Mesenchymal stem cell (in vitro differentiated cells and primary cell): ENCODE results near the gene CAMK2G.
"Not testable (repeated sequence)": the region's sequence is repeated elsewhere in the genome, so short reads cannot be mapped to it uniquely, and the experiment has no call there.

Source experiments
- DNase-seq: peaks from one replicate; pipeline ENCODE4 v3.0.0-alpha.2; 2013
- H2AFZ ChIP-seq: one replicate; pipeline ENCODE4 v1.6.1; 2013; ENCODE audit warnings: low read depth, mild to moderate bottlenecking, control low read depth, inconsistent platforms, low read length, moderate library complexity
- H2AK5ac ChIP-seq: 2 replicates; pipeline ENCODE4 v1.6.1; 2013; ENCODE audit warnings: low read length, moderate library complexity, mild to moderate bottlenecking, inconsistent platforms; ENCODE audit not compliant: severe bottlenecking
- H2BK120ac ChIP-seq: one replicate; pipeline ENCODE4 v1.6.1; 2013; ENCODE audit warnings: low read depth, mild to moderate bottlenecking, inconsistent platforms, low read length, moderate library complexity
- H2BK12ac ChIP-seq, 2 experiments: one replicate each; pipeline ENCODE4 v1.6.1; 2013; ENCODE audit warnings: inconsistent platforms in 2 of 2, low read length in 2 of 2, mild to moderate bottlenecking in 2 of 2, moderate library complexity in 2 of 2, control low read depth in 1 of 2
- H2BK15ac ChIP-seq: one replicate; pipeline ENCODE4 v1.6.1; 2013; ENCODE audit warnings: mild to moderate bottlenecking, low read depth, inconsistent platforms; ENCODE audit not compliant: poor library complexity, severe bottlenecking
- H2BK5ac ChIP-seq: 2 replicates; pipeline ENCODE4 v1.6.1; 2013; ENCODE audit warnings: low read depth, mild to moderate bottlenecking, low read length, control low read depth, inconsistent platforms; ENCODE audit not compliant: poor library complexity, severe bottlenecking
- H3K14ac ChIP-seq, 2 experiments: one replicate each; pipeline ENCODE4 v1.6.1; 2013; ENCODE audit warnings: inconsistent platforms in 2 of 2, low read length in 2 of 2, control low read depth in 1 of 2, mild to moderate bottlenecking in 1 of 2, moderate library complexity in 1 of 2
- H3K18ac ChIP-seq, 2 experiments: one replicate each; pipeline ENCODE4 v1.6.1; 2013; ENCODE audit warnings: inconsistent platforms in 2 of 2, low read length in 2 of 2, control low read depth in 1 of 2, low read depth in 1 of 2, mild to moderate bottlenecking in 1 of 2
- H3K23ac ChIP-seq, 2 experiments: one replicate each; pipeline ENCODE4 v1.6.1; 2013; ENCODE audit warnings: inconsistent platforms in 2 of 2, low read length in 2 of 2, mild to moderate bottlenecking in 2 of 2, moderate library complexity in 2 of 2, control low read depth in 1 of 2
- H3K27ac ChIP-seq: 2 replicates; pipeline ENCODE4 v1.5.1; 2013; ENCODE audit warnings: mild to moderate bottlenecking, moderate library complexity, low read length, control low read depth, inconsistent platforms; ENCODE audit not compliant: poor library complexity, severe bottlenecking
- H3K27me3 ChIP-seq, 2 experiments: 2 replicates each; pipeline versions ENCODE4 v1.6.1 to v1.7.0; 2013; ENCODE audit warnings: low read length in 2 of 2, mild to moderate bottlenecking in 2 of 2, moderate library complexity in 2 of 2, control low read depth in 1 of 2, inconsistent platforms in 1 of 2; ENCODE audit not compliant: control insufficient read depth in 1 of 2, insufficient read depth in 1 of 2
- H3K36me3 ChIP-seq, 2 experiments: 2 replicates each; pipeline versions ENCODE4 v1.6.1 to v1.7.0; 2013; ENCODE audit warnings: low read length in 2 of 2, control low read depth in 1 of 2, inconsistent platforms in 1 of 2, low read depth in 1 of 2, mild to moderate bottlenecking in 1 of 2; ENCODE audit not compliant: insufficient read depth in 2 of 2, control insufficient read depth in 1 of 2
- H3K4ac ChIP-seq, 2 experiments: one replicate each; pipeline ENCODE4 v1.6.1; 2013; ENCODE audit warnings: inconsistent platforms in 2 of 2, low read length in 2 of 2, mild to moderate bottlenecking in 2 of 2, moderate library complexity in 2 of 2, control low read depth in 1 of 2, low read depth in 1 of 2
- H3K4me1 ChIP-seq: 2 replicates; pipeline ENCODE4 v1.6.1; 2013; ENCODE audit warnings: low read depth, low read length, control low read depth; ENCODE audit not compliant: control insufficient read depth, insufficient read depth
- H3K4me2 ChIP-seq: 2 replicates; pipeline ENCODE4 v1.6.1; 2013; ENCODE audit warnings: low read length, mild to moderate bottlenecking, inconsistent platforms; ENCODE audit not compliant: poor library complexity, severe bottlenecking
- H3K4me3 ChIP-seq, 2 experiments: 2 replicates each; pipeline versions ENCODE4 v1.5.1 to v1.7.0; 2013; ENCODE audit warnings: low read length in 2 of 2, mild to moderate bottlenecking in 2 of 2, control low read depth in 1 of 2, low read depth in 1 of 2; ENCODE audit not compliant: insufficient read depth in 1 of 2
- H3K79me1 ChIP-seq: replicated peaks from 2 replicates; pipeline ENCODE4 v1.6.1; 2013; ENCODE audit warnings: mild to moderate bottlenecking, control low read depth, low read length, inconsistent platforms; ENCODE audit not compliant: poor library complexity, severe bottlenecking
- H3K9ac ChIP-seq: 2 replicates; pipeline ENCODE4 v1.7.0; 2013; ENCODE audit warnings: mild to moderate bottlenecking, low read length, moderate library complexity
- H3K9me3 ChIP-seq: 2 replicates; pipeline ENCODE4 v1.7.0; 2013; ENCODE audit warnings: mild to moderate bottlenecking, low read length; ENCODE audit not compliant: control insufficient read depth
- H4K8ac ChIP-seq: one replicate; pipeline ENCODE4 v1.6.1; 2013; ENCODE audit warnings: inconsistent platforms, mild to moderate bottlenecking, low read length, moderate library complexity
- H4K91ac ChIP-seq: one replicate; pipeline ENCODE4 v1.6.1; 2013; ENCODE audit warnings: mild to moderate bottlenecking, low read length, inconsistent platforms
- WGBS: methylation state at CpG from one replicate; pipeline ENCODE4 v1.1.7; 2013; ENCODE audit warnings: mixed read lengths; 5-methylcytosine and 5-hydroxymethylcytosine counted together

Gene CAMK2G

GRCh38 chr10:73895381-73895780 lies 21.0 kb upstream of the CAMK2G start:
- H3K9me3 ChIP-seq, H3K23ac ChIP-seq: not testable (repeated sequence)
- 100% methylated on average over 7 of the region's 9 CpGs for WGBS

GRCh38 chr10:73894245-73894971 lies 20.1 kb upstream of the CAMK2G start:
- Histone ChIP-seq H2BK12ac (peak overlapping the region; percentile 33 to 46), H3K9me3 (no peaks in the 10 kb centered on the region), H3K4me3 (no peak overlapping the region), H3K18ac (peak overlapping the region; percentile 65 to 68), H3K23ac (no peak overlapping the region), H2BK15ac (no peak overlapping the region), H3K36me3 (no peaks in the 10 kb centered on the region), H2BK120ac (peak overlapping the region; percentile 22), H2AK5ac (peak overlapping the region; percentile 59), H4K8ac (no peak overlapping the region), H4K91ac (no peak overlapping the region), H3K14ac (no peak overlapping the region), H2AFZ (no peak overlapping the region), H3K27ac (peak overlapping the region; percentile 66), H3K9ac (no peak overlapping the region), H3K79me1 (peaks cover 2% of the 10 kb centered on the region), H2BK5ac (no peak overlapping the region), H3K4ac (peak overlapping the region in 1 of 2 experiments; percentile 76), H3K4me2 (no peak overlapping the region), H3K27me3 (no peaks in the 10 kb centered on the region), H3K4me1 (peaks cover 21% of the 10 kb centered on the region)
- 53% methylated on average over 5 of the region's 6 CpGs for WGBS
- DNase-seq: peak; percentile 92

More at GRCh38 chr10:73895381-73895780, 21.0 kb upstream of the CAMK2G start:
- not testable (repeated sequence) for H2AFZ ChIP-seq, H3K27ac ChIP-seq, H3K9ac ChIP-seq, H3K27me3 ChIP-seq, H3K4me2 ChIP-seq, H3K4me3 ChIP-seq, H3K4ac ChIP-seq, H3K36me3 ChIP-seq, H2BK15ac ChIP-seq, H2BK120ac ChIP-seq, H2BK5ac ChIP-seq, H4K8ac ChIP-seq, H3K14ac ChIP-seq, H3K79me1 ChIP-seq, DNase-seq
- Histone ChIP-seq H2AK5ac (peak overlapping the region; percentile 5), H4K91ac (peak overlapping the region; percentile 30), H2BK12ac (peak overlapping the region in 1 of 2 experiments; percentile 96), H3K4me1 (peaks cover 22% of the 10 kb centered on the region), H3K18ac (peak overlapping the region in 1 of 2 experiments; percentile 28)

GRCh38 chr10:73893426-73893825 lies 19.1 kb upstream of the CAMK2G start:
- Histone ChIP-seq H3K14ac (no peak overlapping the region), H3K36me3 (no peaks in the 10 kb centered on the region), H2AK5ac (peak overlapping the region; percentile 7), H3K79me1 (peaks cover 2% of the 10 kb centered on the region), H2BK120ac (peak overlapping the region; percentile 86), H4K91ac (peak overlapping the region; percentile 87), H3K27ac (no peak overlapping the region), H3K23ac (no peak overlapping the region), H2BK15ac (no peak overlapping the region), H2BK5ac (no peak overlapping the region), H3K4ac (peak overlapping the region; percentile 57 to 64), H3K9ac (no peak overlapping the region), H3K4me3 (peak overlapping the region in 1 of 2 experiments; percentile 7), H3K27me3 (no peaks in the 10 kb centered on the region), H3K4me1 (peaks cover 25% of the 10 kb centered on the region), H3K18ac (peak overlapping the region; percentile 58 to 72), H3K9me3 (no peaks in the 10 kb centered on the region), H3K4me2 (no peak overlapping the region), H2AFZ (no peak overlapping the region), H4K8ac (peak overlapping the region; percentile 19), H2BK12ac (peak overlapping the region; percentile 91 to 93)
- no peak for DNase-seq
- 80% methylated on average over 6 of the region's 8 CpGs for WGBS

GRCh38 chr10:73892310-73893030 lies 18.1 kb upstream of the CAMK2G start:
- Histone ChIP-seq H2BK15ac (no peak overlapping the region), H3K4me3 (no peak overlapping the region), H3K4me1 (peaks cover 31% of the 10 kb centered on the region), H3K18ac (peak overlapping the region; percentile 90 to 94), H3K23ac (no peak overlapping the region), H3K9me3 (no peaks in the 10 kb centered on the region), H2AFZ (no peak overlapping the region), H3K27ac (no peak overlapping the region), H3K27me3 (no peaks in the 10 kb centered on the region), H3K4me2 (no peak overlapping the region), H2BK12ac (peak overlapping the region; percentile 99), H2BK5ac (no peak overlapping the region), H2BK120ac (peak overlapping the region; percentile 90), H2AK5ac (peak overlapping the region; percentile 88), H3K14ac (peak overlapping the region in 1 of 2 experiments; percentile 83), H3K36me3 (no peaks in the 10 kb centered on the region), H4K8ac (peak overlapping the region; percentile 95), H3K9ac (no peak overlapping the region), H3K79me1 (peaks cover 2% of the 10 kb centered on the region), H4K91ac (peak overlapping the region; percentile 86), H3K4ac (peak overlapping the region; percentile 80 to 95)
- WGBS: 39% methylated on average over 7 of the region's 10 CpGs
- DNase-seq: peak; percentile 78
